Left colon (tissue), 2 donors: ENCODE measurements around the gene STRN3. TPM values are rescaled to one million over a fixed set of nuclear protein-coding genes. Genes with fewer than 3 reads are reported as not detected.
"Not testable (repeated sequence)": the region's sequence is repeated elsewhere in the genome, so short reads cannot be mapped to it uniquely, and the experiment has no call there.

Experiments used
- ATAC-seq: fragments of 200-7000 bp; cut with Tn5 transposase; one replicate; pipeline ENCODE4 v1.9.1; 2020; ENCODE audit warnings: mild to moderate bottlenecking, moderate library complexity
- DNase-seq, 2 donors: peaks; one replicate each; pipeline ENCODE4 v3.0.0-alpha.2; 2020
- intact Hi-C, 2 donors: fragments of 100-400 bp; cut with DNase I in 1 of 2; cut with micrococcal nuclease in 1 of 2; formaldehyde crosslinking; loops; one replicate each; pipeline versions ENCODE4 v1.11.2 to v1.14.0; 2022; cut with DNase I, micrococcal nuclease
- total RNA-seq, 2 donors: library from RNA; stranded (reverse); fragmentation: NEBNext Ultra II Directional; extraction: Animal tissue kit (Norgen Biotek cat#: 25700); gene quantifications; one replicate each; pipeline ENCODE4 v1.2.1, GENCODE V29; 2021
- donor health status: DM: no; HTN: no; CAD: no.
- donor health status: DM: yes; HTN: yes; CAD: no.

The STRN3 gene
- total RNA-seq, 2 donors from 2014 or later = 43.3 to 48.0 TPM

GRCh38 chr14:31009836-31010574 lies 16.2 kb downstream of the STRN3 start:
- no peak for ATAC-seq
- intact Hi-C loops = no loop called here
- no peak for DNase-seq

DNA sequence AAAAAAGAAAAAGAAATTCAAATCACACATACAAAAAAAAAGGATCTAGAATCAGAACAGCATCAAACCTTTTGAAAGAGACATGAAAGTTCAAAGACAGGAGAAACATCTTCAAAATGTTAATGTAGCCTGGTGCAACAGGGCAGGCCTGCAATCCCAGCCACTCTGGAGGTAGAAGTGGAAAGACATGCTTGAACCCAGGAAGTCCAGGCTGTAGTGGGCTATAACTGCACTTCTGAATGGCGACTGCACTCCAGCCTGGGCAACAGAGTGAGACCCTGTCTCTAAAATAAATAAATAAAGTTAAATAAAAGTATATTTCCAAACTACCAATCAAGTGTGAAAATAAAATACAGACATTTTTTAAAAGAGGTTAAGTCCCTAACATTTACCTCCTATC lies 19.5 kb downstream of the STRN3 start:
- intact Hi-C loops = no loop called here
- DNase-seq (no peak), ATAC-seq (no peak)

DNA sequence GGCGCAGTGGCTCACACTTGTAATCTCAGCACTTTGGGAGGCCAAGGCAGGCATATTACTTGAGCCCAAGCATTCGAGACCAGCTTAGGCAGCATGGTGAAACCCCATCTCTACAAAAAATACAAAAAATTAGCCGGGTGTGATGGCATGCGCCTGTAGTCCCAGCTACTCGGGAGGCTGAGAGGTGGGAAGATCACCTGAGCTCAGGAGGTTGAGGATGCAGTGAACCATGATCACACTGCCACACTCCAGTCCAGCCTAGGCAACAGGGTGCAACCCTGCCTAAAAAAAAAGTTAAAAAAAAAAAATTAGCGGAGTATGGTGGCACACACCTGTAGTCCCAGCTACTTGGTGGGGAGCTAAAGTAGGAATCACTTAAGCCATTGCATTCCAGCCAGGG lies 22.2 kb downstream of the STRN3 start:
- DNase-seq, intact Hi-C loops, ATAC-seq: not testable (repeated sequence)

DNA sequence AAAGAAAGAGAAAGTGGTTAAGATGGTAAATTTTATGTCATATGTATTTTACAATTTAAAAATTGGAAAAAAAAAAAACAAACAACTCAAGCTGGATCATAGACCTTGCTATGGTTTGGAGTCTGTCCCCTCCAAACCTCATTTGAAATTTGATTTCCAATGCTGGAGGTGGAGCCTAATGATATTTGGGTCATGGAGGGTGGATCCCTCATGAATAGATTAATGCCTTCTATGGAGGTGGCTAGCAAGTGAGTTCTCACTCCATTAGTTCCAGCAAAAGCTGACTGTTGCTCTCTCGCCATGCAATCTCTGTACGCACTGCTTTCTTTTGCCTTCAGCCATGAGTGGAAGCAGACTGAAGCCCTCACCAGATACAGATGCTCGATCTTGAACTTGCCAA lies 22.9 kb downstream of the STRN3 start:
- intact Hi-C loops = no loop called here
- DNase-seq = no peak
- no peak for ATAC-seq

GRCh38 chr14:31001339-31001658 lies 24.9 kb downstream of the STRN3 start:
- no peak for ATAC-seq
- intact Hi-C loops = no loop called here
- DNase-seq = no peak

DNA sequence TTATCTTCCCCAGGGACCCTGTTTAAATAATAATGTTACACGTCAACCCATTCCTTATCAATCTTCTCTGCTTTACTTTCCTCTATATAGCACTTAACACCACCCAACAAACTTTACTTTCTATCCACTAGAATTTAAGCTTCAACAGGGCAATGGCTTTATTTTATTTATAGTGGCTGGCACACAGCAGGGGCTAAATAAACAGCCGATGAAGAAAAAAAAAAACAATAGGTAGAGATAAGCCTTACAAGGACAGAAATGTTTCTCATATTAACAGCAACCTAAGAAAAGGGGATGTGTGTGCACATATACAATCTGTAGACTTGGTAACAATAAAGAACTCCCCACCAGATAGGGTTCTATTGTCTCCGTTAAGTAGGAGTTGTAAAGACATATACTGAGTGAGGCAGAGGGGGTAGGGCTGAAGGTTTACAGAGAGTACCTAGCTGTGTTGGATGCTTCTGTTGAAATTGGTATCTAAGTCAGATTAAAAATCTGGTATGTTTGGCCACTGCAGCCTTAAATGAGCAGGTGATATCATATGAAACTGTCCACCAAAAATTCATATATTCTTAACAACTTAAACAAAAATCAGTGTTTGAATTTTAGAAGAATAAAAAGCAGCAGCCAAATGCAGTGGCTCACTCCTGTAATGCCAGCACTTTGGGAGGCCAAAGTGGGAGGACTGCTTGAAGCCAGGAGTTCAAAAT lies 25.4 kb downstream of the STRN3 start:
- intact Hi-C loops = no loop called here
- no peak for ATAC-seq
- no peak for DNase-seq

DNA sequence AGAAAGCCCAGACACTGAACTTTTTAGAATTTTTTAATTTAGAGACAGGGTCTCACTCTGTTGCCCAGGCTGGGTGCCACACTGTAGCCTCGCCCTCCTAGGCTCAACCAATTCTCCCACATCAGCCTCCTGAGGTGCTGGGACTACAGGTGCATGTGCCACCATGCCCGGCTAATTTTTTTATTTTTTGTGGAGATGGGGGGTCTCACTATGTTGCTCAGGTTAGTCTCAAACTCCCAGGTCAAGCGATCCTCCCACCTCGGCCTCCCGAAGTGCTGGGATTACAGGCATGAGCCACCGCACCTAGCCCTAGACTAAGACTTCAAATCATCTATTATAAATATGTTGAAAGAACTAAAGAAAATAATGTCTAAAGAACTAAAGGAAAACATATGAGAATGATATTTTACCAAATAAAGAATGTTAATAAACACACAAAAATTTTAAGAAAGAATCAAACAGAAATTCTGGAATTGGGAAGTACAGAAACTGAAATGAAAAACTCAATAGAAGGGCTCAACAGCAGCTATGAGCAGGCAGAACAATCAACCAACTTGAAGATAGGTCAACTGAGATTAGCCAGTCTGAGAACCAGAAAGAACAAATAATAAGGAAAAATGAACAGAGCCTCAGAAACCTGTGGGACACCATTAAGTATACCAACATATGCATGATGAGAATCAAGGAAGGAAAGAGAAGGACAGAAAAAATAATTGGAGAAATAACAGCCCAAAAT lies 27.0 kb downstream of the STRN3 start:
- DNase-seq (no peak), ATAC-seq (no peak)
- intact Hi-C loops = no loop called here

DNA sequence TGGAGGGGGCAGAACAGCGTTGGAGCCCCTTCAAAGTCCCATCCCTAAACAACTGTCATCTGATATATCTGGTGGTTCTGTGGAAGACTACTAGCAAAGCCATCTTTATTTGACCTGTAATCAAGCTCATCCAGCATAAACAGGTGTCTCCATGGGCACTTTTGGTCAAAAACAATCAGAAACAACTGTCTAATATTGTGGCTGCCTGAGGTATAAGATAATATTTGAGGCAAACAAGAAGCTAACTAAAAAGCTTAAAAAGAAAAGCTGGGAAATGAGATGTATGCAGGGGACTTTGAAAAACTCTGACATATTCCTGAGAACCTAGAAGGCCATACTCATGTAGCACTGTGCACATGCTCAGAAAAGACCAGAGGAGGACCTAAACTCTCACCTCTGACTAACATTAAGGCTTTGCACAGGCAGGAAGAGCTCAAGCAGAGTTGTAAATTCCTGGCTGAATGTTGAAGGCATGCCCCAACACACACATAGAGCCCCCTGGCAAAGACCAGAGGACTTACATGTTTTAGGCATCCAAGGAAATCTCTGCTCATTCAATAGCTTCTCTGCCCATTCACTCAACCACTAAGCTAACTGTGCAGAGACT lies 28.0 kb downstream of the STRN3 start:
- intact Hi-C loops = no loop called here
- DNase-seq (no peak), ATAC-seq (no peak)

DNA sequence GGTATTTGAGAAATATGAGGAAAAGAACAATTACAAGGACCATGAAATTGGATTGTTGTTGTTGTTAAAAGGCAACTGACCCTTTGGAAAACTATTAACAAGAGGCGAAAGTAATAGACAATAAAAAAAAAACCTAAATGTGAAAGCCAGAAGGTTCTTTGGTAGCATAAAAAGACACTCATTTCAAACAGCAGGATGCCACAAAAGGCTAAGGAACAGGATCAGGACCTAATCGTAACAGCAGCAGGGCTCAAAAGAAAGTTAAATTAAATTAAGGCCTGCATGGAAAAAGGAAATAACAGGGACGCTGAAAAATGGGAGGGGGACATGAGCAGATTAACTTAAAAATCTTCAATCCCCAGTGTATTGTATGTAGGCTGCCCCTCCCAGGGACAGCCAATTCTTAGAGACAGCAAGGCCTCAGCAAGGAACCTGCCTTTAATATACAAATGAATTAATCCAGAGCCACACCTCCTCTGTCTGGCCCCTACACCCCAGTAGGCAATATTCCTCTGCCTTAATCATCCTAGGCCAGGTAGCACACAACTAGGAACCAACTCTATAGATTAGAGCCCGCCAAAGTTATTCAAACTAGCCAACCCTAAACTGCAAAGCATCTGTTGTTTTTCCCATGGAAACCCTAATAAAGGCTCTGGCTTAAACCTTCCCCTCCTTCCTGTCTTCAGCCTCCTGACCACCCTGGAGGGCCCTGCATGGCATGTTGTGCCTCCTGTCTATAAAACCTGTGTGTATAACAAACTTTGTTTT lies 29.1 kb downstream of the STRN3 start:
- ATAC-seq = no peak
- no peak for DNase-seq
- intact Hi-C loops = no loop called here

GRCh38 chr14:30995689-30996088 lies 30.5 kb downstream of the STRN3 start:
- intact Hi-C loops = no loop called here
- ATAC-seq = no peak
- no peak for DNase-seq

- DNase-seq (no peak), ATAC-seq (no peak)
- intact Hi-C loops = no loop called here
Observed at GRCh38 chr14:30994681-30995620, 31.2 kb downstream of the STRN3 start.

DNA sequence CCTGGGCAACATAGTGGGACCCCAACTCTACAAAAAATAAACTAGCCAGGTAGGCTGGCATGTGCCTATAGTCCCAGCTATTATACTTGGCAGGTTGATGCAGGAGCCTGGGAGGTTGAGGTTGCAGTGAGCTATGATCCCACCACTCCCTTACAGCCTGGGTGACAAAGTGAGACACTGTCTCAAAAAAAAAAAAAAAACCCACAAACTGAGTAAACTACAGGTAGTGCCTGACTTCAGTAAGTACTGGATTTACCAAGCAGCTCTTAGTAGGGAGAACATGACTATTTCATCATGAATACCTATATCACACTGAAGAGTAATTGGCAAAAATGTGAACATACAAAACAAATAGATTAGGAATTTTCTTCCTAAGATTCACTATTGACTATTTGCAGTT lies 33.1 kb downstream of the STRN3 start:
- DNase-seq = no peak
- intact Hi-C loops = no loop called here
- no peak for ATAC-seq

DNA sequence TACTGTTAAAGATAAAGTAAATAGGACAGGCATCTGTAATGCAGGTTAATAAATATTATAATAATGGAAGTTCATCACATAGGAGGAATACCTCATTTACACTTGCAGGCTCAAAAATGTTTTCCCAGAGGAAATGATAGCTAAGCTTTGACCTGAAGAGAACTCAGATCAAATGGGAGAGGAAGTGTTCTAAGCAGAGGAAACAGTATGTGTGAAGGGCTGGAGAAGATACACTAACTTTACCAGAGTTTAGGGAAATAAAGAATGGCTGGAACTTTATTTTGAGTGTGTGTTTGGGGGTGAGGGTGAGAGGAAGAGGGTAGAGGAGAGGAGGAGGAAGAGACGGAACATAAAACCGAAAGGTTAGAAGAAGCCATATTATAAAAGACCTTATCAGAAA lies 34.8 kb downstream of the STRN3 start:
- ATAC-seq (no peak), DNase-seq (no peak)
- intact Hi-C loops = no loop called here

DNA sequence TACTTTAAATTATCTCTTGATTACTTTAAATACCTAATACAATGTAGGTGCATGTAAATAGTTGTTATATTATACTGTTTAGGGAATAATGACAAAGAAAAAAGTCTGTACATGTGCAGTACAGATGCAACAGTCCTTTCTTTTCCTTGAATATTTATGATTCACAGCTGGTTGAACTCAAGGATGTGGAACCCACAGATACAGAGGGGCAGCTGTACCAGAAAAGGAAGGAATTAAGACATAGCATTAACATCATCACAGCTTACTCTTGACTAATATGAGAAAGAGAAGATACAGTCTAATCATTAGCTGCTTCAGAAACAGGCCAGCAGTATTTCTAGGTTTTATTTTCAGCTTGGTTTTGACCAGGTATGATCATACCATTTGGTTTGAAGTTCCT lies 35.4 kb downstream of the STRN3 start:
- intact Hi-C loops = no loop called here
- no peak for ATAC-seq
- no peak for DNase-seq

DNA sequence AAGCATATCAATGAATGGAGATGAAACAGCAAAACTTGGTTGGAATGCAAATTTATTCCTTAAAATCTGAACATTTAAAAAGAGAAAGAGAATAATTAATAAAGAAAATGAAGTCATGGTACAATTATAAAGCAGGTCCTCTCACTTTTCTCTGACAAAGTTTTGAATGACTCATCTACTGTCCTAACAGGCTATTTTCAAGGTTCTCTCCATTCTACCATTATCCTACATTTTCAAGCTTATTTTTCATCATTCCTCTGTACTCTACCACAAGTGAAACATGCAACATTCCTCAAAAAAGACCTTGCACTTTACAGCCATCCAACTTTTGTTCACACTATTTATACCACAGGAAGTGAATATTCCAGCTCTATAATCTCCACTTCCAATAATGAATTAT lies 37.7 kb downstream of the STRN3 start:
- DNase-seq = no peak
- intact Hi-C loops = no loop called here
- no peak for ATAC-seq

DNA sequence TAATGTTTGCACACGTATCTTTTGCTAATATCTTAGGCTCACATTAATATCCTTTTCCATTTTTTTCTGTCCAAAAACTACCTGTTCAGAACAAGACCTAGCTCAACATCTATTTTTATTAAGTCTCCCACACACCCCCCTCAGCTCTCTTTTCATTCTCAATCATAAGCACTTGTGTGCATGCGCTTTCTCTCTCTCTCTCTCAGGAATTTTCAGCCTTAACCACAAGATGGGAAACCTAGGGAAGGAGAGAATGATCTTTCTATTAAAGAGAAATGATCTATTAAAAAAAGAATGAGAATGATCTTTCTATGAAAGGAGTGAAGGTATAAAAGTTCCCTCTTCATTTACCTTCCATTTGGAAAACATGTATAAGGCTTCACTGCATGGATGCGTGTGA lies 40.4 kb downstream of the STRN3 start:
- ATAC-seq (no peak), DNase-seq (no peak)
- intact Hi-C loops = no loop called here

- DNase-seq (no peak), ATAC-seq (no peak)
- intact Hi-C loops = loop anchor here in 1 of 2 donors (5.0 kb wide), 1 partner anchor 98 kb away; no protein-coding TSS in a partner anchor
Observed at GRCh38 chr14:30983858-30984257, 42.3 kb downstream of the STRN3 start.

GRCh38 chr14:30982533-30982932 lies 43.6 kb downstream of the STRN3 start:
- ATAC-seq (no peak), DNase-seq (no peak)
- intact Hi-C loops = loop anchor here in 1 of 2 donors (5.0 kb wide), 1 partner anchor 100 kb away; no protein-coding TSS in a partner anchor
